Measurements from ENCODE around the gene HIGD1A.

DNA sequence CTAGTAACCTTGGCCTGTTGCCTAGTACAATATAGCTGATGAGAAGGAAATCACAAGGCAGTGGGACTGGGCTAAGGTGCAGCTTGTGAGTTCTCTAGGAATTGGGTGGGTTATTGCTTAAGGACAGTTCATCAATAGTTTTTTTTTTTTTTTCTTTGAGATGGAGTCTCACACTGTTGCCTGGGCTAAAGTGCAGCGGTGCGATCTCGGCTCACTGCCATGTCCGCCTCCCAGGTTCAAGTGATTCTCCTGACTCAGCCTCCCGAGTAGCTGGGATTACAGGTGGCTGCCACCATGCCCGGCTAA lies 16.4 kb upstream of the HIGD1A start:
- TF ChIP-seq POLR2AphosphoS5 (IDR thresholded peaks at IDR 0.05; ENCODE audit: low read depth) = no peak
- TF ChIP-seq, protein P1, sequence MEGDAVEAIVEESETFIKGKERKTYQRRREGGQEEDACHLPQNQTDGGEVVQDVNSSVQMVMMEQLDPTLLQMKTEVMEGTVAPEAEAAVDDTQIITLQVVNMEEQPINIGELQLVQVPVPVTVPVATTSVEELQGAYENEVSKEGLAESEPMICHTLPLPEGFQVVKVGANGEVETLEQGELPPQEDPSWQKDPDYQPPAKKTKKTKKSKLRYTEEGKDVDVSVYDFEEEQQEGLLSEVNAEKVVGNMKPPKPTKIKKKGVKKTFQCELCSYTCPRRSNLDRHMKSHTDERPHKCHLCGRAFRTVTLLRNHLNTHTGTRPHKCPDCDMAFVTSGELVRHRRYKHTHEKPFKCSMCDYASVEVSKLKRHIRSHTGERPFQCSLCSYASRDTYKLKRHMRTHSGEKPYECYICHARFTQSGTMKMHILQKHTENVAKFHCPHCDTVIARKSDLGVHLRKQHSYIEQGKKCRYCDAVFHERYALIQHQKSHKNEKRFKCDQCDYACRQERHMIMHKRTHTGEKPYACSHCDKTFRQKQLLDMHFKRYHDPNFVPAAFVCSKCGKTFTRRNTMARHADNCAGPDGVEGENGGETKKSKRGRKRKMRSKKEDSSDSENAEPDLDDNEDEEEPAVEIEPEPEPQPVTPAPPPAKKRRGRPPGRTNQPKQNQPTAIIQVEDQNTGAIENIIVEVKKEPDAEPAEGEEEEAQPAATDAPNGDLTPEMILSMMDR (conservative IDR thresholded peaks at IDR 0.05; ENCODE audit: low read depth in 2 of 2) = no peak
- TF ChIP-seq JUNB (IDR thresholded peaks at IDR 0.05; ENCODE audit: unreplicated experiment) = no peak
- no peak for TF ChIP-seq EZH2 (IDR thresholded peaks at IDR 0.05; ENCODE audit: low read depth, unreplicated experiment)
- no peak for TF ChIP-seq CREB1 (CRISPR knock-in tag; IDR thresholded peaks at IDR 0.05; ENCODE audit: low read depth)
- TF ChIP-seq, protein P2, sequence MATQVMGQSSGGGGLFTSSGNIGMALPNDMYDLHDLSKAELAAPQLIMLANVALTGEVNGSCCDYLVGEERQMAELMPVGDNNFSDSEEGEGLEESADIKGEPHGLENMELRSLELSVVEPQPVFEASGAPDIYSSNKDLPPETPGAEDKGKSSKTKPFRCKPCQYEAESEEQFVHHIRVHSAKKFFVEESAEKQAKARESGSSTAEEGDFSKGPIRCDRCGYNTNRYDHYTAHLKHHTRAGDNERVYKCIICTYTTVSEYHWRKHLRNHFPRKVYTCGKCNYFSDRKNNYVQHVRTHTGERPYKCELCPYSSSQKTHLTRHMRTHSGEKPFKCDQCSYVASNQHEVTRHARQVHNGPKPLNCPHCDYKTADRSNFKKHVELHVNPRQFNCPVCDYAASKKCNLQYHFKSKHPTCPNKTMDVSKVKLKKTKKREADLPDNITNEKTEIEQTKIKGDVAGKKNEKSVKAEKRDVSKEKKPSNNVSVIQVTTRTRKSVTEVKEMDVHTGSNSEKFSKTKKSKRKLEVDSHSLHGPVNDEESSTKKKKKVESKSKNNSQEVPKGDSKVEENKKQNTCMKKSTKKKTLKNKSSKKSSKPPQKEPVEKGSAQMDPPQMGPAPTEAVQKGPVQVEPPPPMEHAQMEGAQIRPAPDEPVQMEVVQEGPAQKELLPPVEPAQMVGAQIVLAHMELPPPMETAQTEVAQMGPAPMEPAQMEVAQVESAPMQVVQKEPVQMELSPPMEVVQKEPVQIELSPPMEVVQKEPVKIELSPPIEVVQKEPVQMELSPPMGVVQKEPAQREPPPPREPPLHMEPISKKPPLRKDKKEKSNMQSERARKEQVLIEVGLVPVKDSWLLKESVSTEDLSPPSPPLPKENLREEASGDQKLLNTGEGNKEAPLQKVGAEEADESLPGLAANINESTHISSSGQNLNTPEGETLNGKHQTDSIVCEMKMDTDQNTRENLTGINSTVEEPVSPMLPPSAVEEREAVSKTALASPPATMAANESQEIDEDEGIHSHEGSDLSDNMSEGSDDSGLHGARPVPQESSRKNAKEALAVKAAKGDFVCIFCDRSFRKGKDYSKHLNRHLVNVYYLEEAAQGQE (IDR thresholded peaks at IDR 0.05; ENCODE audit: unreplicated experiment) = no peak
